Muscle layer of duodenum (tissue), 2 donors: ENCODE results near the gene PAPPA2.

Experiments
- H3K27ac ChIP-seq: one replicate; pipeline ENCODE4 v1.7.0; 2013; ENCODE audit warnings: mild to moderate bottlenecking, low read length
- H3K27me3 ChIP-seq: one replicate; pipeline ENCODE4 v1.7.0; 2013; ENCODE audit warnings: low read depth, mild to moderate bottlenecking, control low read depth, low read length
- H3K36me3 ChIP-seq, 2 donors: one replicate each; pipeline ENCODE4 v1.7.0; 2013; ENCODE audit warnings: low read length in 2 of 2, control low read depth in 1 of 2, mild to moderate bottlenecking in 1 of 2; ENCODE audit not compliant: insufficient read depth in 2 of 2, control insufficient read depth in 1 of 2
- H3K4me1 ChIP-seq, 2 donors: one replicate each; pipeline ENCODE4 v1.7.0; 2013; ENCODE audit warnings: low read length in 2 of 2, mild to moderate bottlenecking in 2 of 2, control low read depth in 1 of 2, moderate library complexity in 1 of 2; ENCODE audit not compliant: insufficient read depth in 2 of 2, control insufficient read depth in 1 of 2
- H3K4me3 ChIP-seq, 2 donors: one replicate each; pipeline ENCODE4 v1.7.0; 2013; ENCODE audit warnings: low read length in 2 of 2, low read depth in 1 of 2, mild to moderate bottlenecking in 1 of 2
- H3K9me3 ChIP-seq, 2 donors: one replicate each; pipeline ENCODE4 v1.7.0; 2013; ENCODE audit warnings: low read length in 2 of 2, control low read depth in 1 of 2, mild to moderate bottlenecking in 1 of 2; ENCODE audit not compliant: control insufficient read depth in 1 of 2
- donor health status: healthy.

PAPPA2 gene

DNA sequence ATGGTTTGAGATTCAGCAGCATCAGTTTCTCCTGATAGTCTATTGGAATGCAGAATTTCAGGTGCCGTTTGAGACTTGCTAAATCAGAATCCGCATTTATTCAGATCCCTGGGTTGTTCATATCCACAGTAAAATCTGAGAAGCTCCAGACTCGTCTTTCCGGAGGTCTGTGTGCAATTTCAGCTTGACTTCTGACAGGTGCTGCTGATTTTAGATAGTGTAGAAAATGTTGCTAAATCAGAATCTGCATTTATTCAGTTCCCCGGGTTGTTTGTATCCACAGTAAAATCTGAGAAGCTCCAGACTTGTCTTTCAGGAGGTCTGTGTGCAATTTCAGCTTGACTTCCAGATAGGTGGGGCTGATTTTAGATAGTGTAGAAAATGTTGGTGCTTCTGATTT, 113.7 kb downstream of the PAPPA2 start:
- H3K36me3 ChIP-seq = no peaks in the 10 kb centered on the region
- no peaks in the 10 kb centered on the region for H3K9me3 ChIP-seq
- no peak overlapping the region for H3K27ac ChIP-seq
- no peak overlapping the region for H3K4me3 ChIP-seq
- no peaks in the 10 kb centered on the region for H3K27me3 ChIP-seq
- H3K4me1 ChIP-seq = no peaks in the 10 kb centered on the region

DNA sequence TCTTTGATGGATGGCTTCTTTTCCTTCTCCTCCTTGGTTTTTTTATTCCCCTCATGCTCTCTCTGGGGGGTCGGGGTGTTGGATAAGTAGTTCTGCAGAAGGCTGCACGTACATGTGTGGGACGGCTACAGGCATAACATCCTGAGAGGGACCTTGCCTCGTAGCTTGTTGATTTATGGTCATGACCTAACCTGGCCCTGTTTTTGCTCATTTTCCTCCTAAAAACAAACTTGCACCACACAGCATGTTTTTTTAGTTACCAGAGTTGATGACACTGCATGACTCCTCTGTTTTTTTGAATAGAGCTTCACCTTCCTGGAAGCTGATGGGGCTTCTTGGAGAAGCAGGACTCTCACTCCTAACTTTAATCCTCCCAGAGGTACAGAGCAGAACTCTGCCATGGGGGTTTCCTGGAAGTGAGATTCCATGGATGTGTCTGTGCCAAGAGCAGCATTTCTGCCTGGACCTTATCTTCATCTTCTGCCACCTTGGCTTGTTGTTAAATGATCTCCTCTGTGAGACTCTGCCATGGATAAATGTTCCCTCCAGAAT, 114.7 kb downstream of the PAPPA2 start:
- H3K27me3 ChIP-seq = no peaks in the 10 kb centered on the region
- no peaks in the 10 kb centered on the region for H3K9me3 ChIP-seq
- no peaks in the 10 kb centered on the region for H3K4me1 ChIP-seq
- no peak overlapping the region for H3K4me3 ChIP-seq
- no peaks in the 10 kb centered on the region for H3K36me3 ChIP-seq
- H3K27ac ChIP-seq = no peak overlapping the region

DNA sequence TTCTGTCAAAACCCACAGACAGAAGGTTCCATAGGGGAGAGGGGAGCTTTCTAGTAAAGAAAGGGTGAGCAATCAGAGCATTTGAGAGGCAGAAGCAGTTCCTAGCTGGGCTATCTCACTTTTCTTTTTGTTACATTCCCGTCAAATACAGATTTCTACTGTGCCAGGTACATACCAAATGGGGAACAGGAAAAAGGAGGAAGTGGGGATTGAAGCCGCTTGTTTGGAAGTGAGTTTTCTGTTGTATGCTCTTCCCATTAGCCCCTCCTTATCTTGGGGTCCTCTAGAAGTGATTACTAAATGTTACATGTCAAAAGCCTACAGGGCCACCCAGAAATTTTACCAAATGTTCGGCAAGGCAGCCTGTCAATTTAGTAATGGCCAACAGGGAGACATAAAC, 116.1 kb downstream of the PAPPA2 start:
- no peaks in the 10 kb centered on the region for H3K36me3 ChIP-seq
- no peaks in the 10 kb centered on the region for H3K4me1 ChIP-seq
- no peak overlapping the region for H3K27ac ChIP-seq
- no peaks in the 10 kb centered on the region for H3K27me3 ChIP-seq
- no peaks in the 10 kb centered on the region for H3K9me3 ChIP-seq
- H3K4me3 ChIP-seq = no peak overlapping the region

DNA sequence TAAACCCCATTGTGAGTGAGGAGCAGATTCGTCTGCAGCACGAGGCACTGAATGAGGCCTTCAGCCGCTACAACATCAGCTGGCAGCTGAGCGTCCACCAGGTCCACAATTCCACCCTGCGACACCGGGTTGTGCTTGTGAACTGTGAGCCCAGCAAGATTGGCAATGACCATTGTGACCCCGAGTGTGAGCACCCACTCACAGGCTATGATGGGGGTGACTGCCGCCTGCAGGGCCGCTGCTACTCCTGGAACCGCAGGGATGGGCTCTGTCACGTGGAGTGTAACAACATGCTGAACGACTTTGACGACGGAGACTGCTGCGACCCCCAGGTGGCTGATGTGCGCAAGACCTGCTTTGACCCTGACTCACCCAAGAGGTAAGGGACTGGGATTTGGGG, 132.2 kb downstream of the PAPPA2 start:
- H3K27me3 ChIP-seq = no peaks in the 10 kb centered on the region
- no peak overlapping the region for H3K4me3 ChIP-seq
- no peaks in the 10 kb centered on the region for H3K36me3 ChIP-seq
- H3K27ac ChIP-seq = no peak overlapping the region
- no peaks in the 10 kb centered on the region for H3K9me3 ChIP-seq
- H3K4me1 ChIP-seq = no peaks in the 10 kb centered on the region

DNA sequence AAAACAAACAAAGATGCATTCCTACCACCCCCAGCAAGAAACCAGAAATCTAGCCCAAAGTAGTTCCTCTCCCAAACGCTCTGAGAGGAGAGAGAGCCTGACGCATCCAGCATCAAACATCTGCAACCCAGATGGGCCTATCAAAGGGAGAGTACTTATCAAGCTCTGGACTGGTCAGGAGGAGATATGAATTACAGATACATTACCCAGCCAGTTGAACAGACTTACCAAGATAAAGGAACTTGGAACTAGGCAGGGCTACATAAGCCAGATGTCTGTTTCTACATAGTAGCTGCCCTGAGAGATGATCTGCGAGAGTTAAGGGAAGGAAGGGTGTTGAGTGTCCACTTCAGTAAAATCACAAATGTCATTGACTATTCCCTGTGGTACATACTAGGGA, 138.4 kb downstream of the PAPPA2 start:
- Histone ChIP-seq H3K27ac (no peak overlapping the region), H3K27me3 (no peaks in the 10 kb centered on the region), H3K4me1 (no peaks in the 10 kb centered on the region), H3K9me3 (no peaks in the 10 kb centered on the region), H3K4me3 (no peak overlapping the region), H3K36me3 (no peaks in the 10 kb centered on the region)

DNA sequence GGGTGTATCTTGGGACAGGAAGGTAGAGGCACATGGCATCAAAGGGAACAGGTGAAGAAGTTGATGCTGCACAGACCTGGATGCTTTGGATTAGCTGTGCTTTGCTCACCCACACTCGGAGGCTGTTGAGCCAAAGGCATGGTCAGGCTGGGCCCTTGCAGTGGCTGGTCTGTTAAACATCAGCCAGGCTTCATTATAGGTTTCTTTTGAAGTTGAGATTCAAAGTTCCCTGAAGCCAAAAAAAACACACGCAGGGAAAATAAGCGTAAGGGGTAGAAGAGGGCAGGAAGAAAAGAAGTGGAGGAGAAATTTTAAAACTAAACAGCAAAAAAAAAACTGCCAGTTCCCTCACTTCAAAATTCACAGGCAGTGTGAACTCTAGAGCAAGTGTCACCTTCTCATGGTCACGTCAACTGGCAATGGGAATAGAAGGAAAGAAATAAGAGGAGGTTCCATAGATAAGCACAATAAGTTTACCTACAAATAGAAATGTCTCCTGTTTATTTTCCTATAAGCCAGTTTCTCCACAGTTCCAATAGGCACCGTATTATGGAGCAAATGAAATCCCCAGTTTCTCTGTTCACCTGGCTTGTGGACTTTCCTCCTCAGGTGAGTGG, 139.5 kb downstream of the PAPPA2 start:
- H3K36me3 ChIP-seq = no peaks in the 10 kb centered on the region
- H3K27me3 ChIP-seq = no peaks in the 10 kb centered on the region
- no peak overlapping the region for H3K27ac ChIP-seq
- H3K4me3 ChIP-seq = no peak overlapping the region
- no peaks in the 10 kb centered on the region for H3K4me1 ChIP-seq
- no peaks in the 10 kb centered on the region for H3K9me3 ChIP-seq

DNA sequence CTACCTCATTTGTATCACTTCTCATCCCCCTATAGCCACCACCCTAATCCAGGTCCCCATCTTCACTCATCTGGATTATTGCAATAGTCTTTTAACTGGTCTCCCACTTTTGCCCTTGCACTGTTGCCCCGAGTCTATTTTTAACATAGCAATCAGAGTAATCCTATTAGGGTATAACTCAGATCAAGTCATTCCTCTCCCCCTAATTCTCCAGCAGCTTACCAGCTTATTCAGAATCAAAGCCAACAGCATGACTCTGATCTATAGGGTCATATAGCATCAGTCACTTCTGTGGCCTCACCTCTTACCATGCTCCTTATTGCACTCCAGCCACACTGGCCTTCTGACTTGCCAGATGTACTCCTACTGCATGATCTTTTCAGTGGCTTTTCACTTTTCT, 140.7 kb downstream of the PAPPA2 start:
- no peaks in the 10 kb centered on the region for H3K9me3 ChIP-seq
- no peaks in the 10 kb centered on the region for H3K4me1 ChIP-seq
- no peaks in the 10 kb centered on the region for H3K36me3 ChIP-seq
- H3K27me3 ChIP-seq = no peaks in the 10 kb centered on the region
- H3K4me3 ChIP-seq = no peak overlapping the region
- H3K27ac ChIP-seq = no peak overlapping the region

DNA sequence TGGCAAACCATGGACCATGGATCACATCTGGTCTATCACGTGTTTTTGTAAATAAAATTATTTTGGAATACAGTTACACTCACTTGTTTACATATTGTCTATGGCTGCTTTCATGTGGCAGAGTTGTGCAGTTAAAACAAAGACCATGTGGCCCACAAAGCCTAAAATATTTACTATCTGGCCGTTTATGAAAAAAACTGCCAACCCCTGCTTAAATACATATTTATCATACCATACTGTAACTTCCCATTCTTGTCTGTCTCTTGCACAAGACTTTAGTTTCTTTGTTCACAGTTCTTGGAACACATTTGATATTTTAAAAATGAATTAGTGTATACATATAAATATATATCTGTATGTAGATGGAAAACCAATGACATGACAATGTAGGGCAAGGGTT, 141.5 kb downstream of the PAPPA2 start:
- no peaks in the 10 kb centered on the region for H3K4me1 ChIP-seq
- H3K36me3 ChIP-seq = no peaks in the 10 kb centered on the region
- no peak overlapping the region for H3K27ac ChIP-seq
- no peak overlapping the region for H3K4me3 ChIP-seq
- no peaks in the 10 kb centered on the region for H3K9me3 ChIP-seq
- no peaks in the 10 kb centered on the region for H3K27me3 ChIP-seq

DNA sequence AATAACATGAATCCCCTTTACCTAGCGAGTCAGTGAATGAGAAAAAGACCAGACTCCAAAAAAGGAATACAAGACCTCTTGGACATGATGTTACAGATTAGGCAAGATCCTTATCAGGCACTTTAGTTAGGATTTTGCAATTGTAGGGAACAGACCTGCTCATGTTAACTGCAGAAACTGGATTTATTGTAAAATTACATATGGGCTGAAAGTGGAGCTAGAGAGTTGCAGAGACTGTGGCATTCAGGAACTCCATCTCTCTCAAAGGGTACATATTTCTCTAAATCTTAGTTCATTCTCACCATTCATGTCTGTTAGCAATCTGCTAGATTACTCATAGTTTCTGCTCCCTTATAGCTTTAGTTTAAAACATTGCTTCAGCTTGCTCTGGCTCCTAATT, 142.2 kb downstream of the PAPPA2 start:
- no peak overlapping the region for H3K4me3 ChIP-seq
- no peaks in the 10 kb centered on the region for H3K4me1 ChIP-seq
- H3K27me3 ChIP-seq = no peaks in the 10 kb centered on the region
- no peaks in the 10 kb centered on the region for H3K36me3 ChIP-seq
- H3K9me3 ChIP-seq = no peaks in the 10 kb centered on the region
- H3K27ac ChIP-seq = no peak overlapping the region

DNA sequence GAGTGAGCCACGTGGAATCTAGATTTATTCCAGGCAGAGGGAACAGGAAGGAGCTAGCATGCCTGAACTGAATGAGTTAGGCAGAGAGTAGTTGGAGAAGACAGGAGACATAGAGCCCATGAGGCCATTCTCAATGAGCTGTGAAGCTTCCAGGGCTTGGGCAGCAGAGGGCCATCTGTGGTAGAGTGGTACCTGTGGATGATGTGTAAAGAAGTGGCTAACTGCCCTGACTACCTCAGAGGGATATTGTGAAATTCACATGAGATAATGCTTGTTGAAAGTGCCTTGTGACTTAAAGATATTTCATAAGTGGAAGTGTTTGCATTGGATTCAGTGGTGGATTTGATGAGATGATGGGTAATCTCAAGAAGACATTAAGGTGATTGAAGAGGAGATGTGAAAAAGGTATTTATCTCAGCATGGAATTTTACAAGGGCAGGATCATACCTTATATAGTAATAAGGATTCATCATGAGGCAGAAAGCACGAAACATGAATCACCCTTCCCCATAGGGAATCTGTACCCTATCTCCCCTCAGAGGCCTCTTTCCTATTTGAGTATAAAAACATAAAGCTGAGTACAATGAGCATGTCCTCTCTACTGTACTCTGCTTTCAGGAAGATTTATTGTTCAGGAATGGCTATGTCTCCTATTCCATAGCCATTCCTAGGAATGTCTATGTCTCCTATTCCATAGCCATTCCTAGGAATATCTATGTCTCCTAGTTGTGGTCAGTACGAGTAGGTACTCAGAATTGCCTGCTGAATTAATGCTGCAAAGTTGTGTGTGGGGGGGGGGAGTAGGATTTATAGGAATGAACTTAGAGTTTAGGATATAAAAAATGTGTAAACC, 146.8 kb downstream of the PAPPA2 start:
- Histone ChIP-seq H3K4me3 (no peak overlapping the region), H3K4me1 (no peaks in the 10 kb centered on the region), H3K27ac (no peak overlapping the region), H3K9me3 (no peaks in the 10 kb centered on the region), H3K27me3 (no peaks in the 10 kb centered on the region), H3K36me3 (no peaks in the 10 kb centered on the region)

DNA sequence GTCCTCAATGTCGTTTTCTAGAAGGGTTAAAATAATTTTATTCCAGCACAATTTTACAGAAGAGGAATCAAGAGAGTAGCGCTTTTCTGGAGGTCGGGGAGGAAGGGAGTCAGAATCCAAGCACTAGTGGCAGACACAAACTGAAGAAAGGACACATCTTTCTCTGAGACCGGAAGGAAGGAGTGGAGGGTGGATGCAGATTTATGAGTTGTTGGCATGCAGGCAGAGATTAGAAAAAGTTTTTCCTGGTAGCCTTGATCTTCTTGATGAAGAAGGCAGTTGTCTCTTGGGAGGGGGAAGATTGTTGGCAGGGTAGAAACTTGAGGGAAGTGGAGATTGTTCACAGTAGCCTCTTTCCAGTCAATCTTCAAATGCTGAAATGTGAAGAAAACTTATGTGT, 149.8 kb downstream of the PAPPA2 start:
- Histone ChIP-seq H3K36me3 (no peaks in the 10 kb centered on the region), H3K4me3 (no peak overlapping the region), H3K9me3 (no peaks in the 10 kb centered on the region), H3K27me3 (no peaks in the 10 kb centered on the region), H3K27ac (no peak overlapping the region), H3K4me1 (no peaks in the 10 kb centered on the region)
